Measurements from ENCODE around the gene KRT82. TPM values are rescaled to one million over a fixed set of nuclear protein-coding genes. Genes with fewer than 3 reads are reported as not detected.
"Not testable (repeated sequence)": the region's sequence is repeated elsewhere in the genome, so short reads cannot be mapped to it uniquely, and the experiment has no call there.

KRT82 gene
- total RNA-seq, 1 experiment from 2014 or later: not detected

DNA sequence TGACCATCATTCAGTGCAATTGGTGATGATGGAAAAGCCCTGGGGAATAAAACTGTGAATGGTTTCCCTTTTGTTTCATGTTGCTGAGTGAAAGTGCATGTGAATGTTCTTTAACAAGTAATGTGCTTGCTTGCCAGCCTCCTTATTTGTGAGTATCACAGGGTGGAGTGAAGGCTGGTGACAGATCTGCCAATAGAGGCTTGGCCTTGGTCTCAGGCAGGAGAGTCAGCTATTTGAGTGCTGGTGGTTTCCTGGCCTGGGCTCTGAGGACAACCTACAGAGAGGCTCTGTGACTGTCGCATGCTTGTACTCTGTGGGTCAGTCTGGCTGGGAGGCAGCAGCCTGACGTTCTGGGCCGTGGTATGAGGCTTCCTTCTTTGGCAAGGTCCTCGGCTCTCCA lies 59.5 kb downstream of the KRT82 start:
- no peak overlapping the region for H2AFZ ChIP-seq (ENCODE audit: low read length)
- no peak overlapping the region for H4K8ac ChIP-seq (replicated peaks; ENCODE audit: insufficient read length, low read depth, low read length)
- H3K79me2 ChIP-seq (ENCODE audit: insufficient read depth, low read length): no peaks in the 10 kb centered on the region
- H2BK15ac ChIP-seq (ENCODE audit: low read depth, low read length): no peak overlapping the region
- H2BK120ac ChIP-seq (ENCODE audit: low read depth, low read length, poor library complexity, severe bottlenecking): no peak overlapping the region
- no peak overlapping the region for H2BK12ac ChIP-seq (ENCODE audit: insufficient read length, low read depth, low read length)
- H3K36me3 Mint-ChIP-seq (ENCODE audit: insufficient read depth in 1 of 3, low read depth in 3 of 3): no peaks in the 10 kb centered on the region; a peak in 1 of 7 replicates
- no peak overlapping the region for H2AK5ac ChIP-seq (ENCODE audit: insufficient read length, low read length)
- no peak overlapping the region for H4K91ac ChIP-seq (ENCODE audit: insufficient read length, low read depth, low read length)
- no peak overlapping the region for H3K9ac ChIP-seq (ENCODE audit: extremely low read depth, insufficient read length, low read length)
- H3K56ac ChIP-seq (ENCODE audit: insufficient read length, low read depth, low read length): no peak overlapping the region
- no peak overlapping the region for H3K4me2 ChIP-seq (ENCODE audit: insufficient read depth, insufficient read length, low read length)
- no peak overlapping the region for H3K4me3 Mint-ChIP-seq
- no peak overlapping the region for H3K27ac ChIP-seq (ENCODE audit: insufficient read length, low read depth, low read length)
- H3K4me1 ChIP-seq (ENCODE audit: insufficient read depth, low read length): no peaks in the 10 kb centered on the region
- no peaks in the 10 kb centered on the region for H3K23me2 ChIP-seq (ENCODE audit: insufficient read length, low read depth, low read length, poor library complexity, severe bottlenecking)
- H3K23ac ChIP-seq (ENCODE audit: insufficient read length, low read depth, low read length): no peak overlapping the region
- no peaks in the 10 kb centered on the region for H3K27me3 ChIP-seq (ENCODE audit: insufficient read depth, low read length)
- no peak overlapping the region for H3T11ph ChIP-seq (ENCODE audit: low read length)
- H4K20me1 ChIP-seq (ENCODE audit: control insufficient read depth, insufficient read depth, insufficient read length): no peaks in the 10 kb centered on the region
- no peak overlapping the region for H3K27ac Mint-ChIP-seq
- WGBS (ENCODE audit: extremely low coverage, insufficient read length, low lambda C conversion rate): no CpG with 5 or more reads among the region's 4 CpGs
- H3K4me1 Mint-ChIP-seq: no peaks in the 10 kb centered on the region
- TF ChIP-seq, protein P1, sequence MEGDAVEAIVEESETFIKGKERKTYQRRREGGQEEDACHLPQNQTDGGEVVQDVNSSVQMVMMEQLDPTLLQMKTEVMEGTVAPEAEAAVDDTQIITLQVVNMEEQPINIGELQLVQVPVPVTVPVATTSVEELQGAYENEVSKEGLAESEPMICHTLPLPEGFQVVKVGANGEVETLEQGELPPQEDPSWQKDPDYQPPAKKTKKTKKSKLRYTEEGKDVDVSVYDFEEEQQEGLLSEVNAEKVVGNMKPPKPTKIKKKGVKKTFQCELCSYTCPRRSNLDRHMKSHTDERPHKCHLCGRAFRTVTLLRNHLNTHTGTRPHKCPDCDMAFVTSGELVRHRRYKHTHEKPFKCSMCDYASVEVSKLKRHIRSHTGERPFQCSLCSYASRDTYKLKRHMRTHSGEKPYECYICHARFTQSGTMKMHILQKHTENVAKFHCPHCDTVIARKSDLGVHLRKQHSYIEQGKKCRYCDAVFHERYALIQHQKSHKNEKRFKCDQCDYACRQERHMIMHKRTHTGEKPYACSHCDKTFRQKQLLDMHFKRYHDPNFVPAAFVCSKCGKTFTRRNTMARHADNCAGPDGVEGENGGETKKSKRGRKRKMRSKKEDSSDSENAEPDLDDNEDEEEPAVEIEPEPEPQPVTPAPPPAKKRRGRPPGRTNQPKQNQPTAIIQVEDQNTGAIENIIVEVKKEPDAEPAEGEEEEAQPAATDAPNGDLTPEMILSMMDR (conservative IDR thresholded peaks at IDR 0.05): no peak
- H3K4ac ChIP-seq (ENCODE audit: low read depth, low read length): no peak overlapping the region
- no peaks in the 10 kb centered on the region for H3K9me3 ChIP-seq (ENCODE audit: control insufficient read depth, low read depth, low read length)
- H2BK20ac ChIP-seq (ENCODE audit: low read depth, low read length, poor library complexity, severe bottlenecking): no peak overlapping the region
- no peak overlapping the region for H2BK5ac ChIP-seq (ENCODE audit: insufficient read length, low read length)
- peaks cover 10% of the 10 kb centered on the region for H3K27me3 Mint-ChIP-seq (ENCODE audit: low read depth)
- H3K9me3 Mint-ChIP-seq: peaks cover 5 to 7% of the 10 kb centered on the region in 2 experiments; a peak in 2 of 5 replicates
- DNase-seq: no peak
- no peak overlapping the region for H4K5ac ChIP-seq (ENCODE audit: insufficient read length, low read depth, low read length)
- H3K79me1 ChIP-seq (ENCODE audit: insufficient read depth, low read depth, low read length, poor library complexity, severe bottlenecking): no peaks in the 10 kb centered on the region
- H3K18ac ChIP-seq (ENCODE audit: insufficient read length, low read depth, low read length): no peak overlapping the region
- no peak overlapping the region for H3K14ac ChIP-seq (ENCODE audit: insufficient read depth, low read length)

DNA sequence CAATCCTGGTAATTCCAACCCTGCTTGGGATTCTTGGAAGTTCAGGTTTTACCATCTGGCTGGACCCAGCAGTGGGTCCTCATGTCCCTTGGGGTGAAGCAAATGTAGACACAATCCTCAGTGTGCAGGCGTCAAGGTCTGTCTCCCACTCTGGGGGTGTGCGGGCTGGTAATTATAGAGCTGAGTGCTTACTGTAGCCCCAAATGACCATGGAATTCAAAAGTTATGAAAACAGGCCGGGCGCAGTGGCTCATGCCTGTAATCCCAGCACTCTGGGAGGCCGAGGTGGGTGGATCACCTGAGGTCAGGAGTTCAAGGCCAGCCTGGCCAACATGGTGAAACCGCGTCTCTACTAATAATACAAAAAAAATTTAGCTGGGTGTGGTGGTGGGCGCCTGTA lies 61.1 kb downstream of the KRT82 start:
- H3K27me3 ChIP-seq (ENCODE audit: insufficient read depth, low read length); H3K18ac ChIP-seq (ENCODE audit: insufficient read length, low read depth, low read length); H3K36me3 Mint-ChIP-seq (ENCODE audit: insufficient read depth in 1 of 3, low read depth in 3 of 3); H4K8ac ChIP-seq (replicated peaks; ENCODE audit: insufficient read length, low read depth, low read length); H3K14ac ChIP-seq (ENCODE audit: insufficient read depth, low read length); H3K9me3 ChIP-seq (ENCODE audit: control insufficient read depth, low read depth, low read length); H3K4me3 Mint-ChIP-seq; H2BK120ac ChIP-seq (ENCODE audit: low read depth, low read length, poor library complexity, severe bottlenecking); H3K23me2 ChIP-seq (ENCODE audit: insufficient read length, low read depth, low read length, poor library complexity, severe bottlenecking); H3K4me1 Mint-ChIP-seq; H3K79me1 ChIP-seq (ENCODE audit: insufficient read depth, low read depth, low read length, poor library complexity, severe bottlenecking); H3K4ac ChIP-seq (ENCODE audit: low read depth, low read length); H2BK12ac ChIP-seq (ENCODE audit: insufficient read length, low read depth, low read length); H3K27ac ChIP-seq (ENCODE audit: insufficient read length, low read depth, low read length); H2BK5ac ChIP-seq (ENCODE audit: insufficient read length, low read length); H2BK20ac ChIP-seq (ENCODE audit: low read depth, low read length, poor library complexity, severe bottlenecking); H4K20me1 ChIP-seq (ENCODE audit: control insufficient read depth, insufficient read depth, insufficient read length); H3K79me2 ChIP-seq (ENCODE audit: insufficient read depth, low read length); H3K9ac ChIP-seq (ENCODE audit: extremely low read depth, insufficient read length, low read length); H3K4me2 ChIP-seq (ENCODE audit: insufficient read depth, insufficient read length, low read length); H2AFZ ChIP-seq (ENCODE audit: low read length); H3K9me3 Mint-ChIP-seq; H3K56ac ChIP-seq (ENCODE audit: insufficient read length, low read depth, low read length); H3T11ph ChIP-seq (ENCODE audit: low read length); H2AK5ac ChIP-seq (ENCODE audit: insufficient read length, low read length); DNase-seq; H2BK15ac ChIP-seq (ENCODE audit: low read depth, low read length); H4K91ac ChIP-seq (ENCODE audit: insufficient read length, low read depth, low read length); H3K4me1 ChIP-seq (ENCODE audit: insufficient read depth, low read length); H3K27ac Mint-ChIP-seq; H3K23ac ChIP-seq (ENCODE audit: insufficient read length, low read depth, low read length); H4K5ac ChIP-seq (ENCODE audit: insufficient read length, low read depth, low read length): not testable (repeated sequence)
- WGBS (ENCODE audit: extremely low coverage, insufficient read length, low lambda C conversion rate): no CpG with 5 or more reads among the region's 8 CpGs
- peaks cover 11% of the 10 kb centered on the region for H3K27me3 Mint-ChIP-seq (ENCODE audit: low read depth)
